MCF 10A (cell line): ENCODE results near the gene CDH12. TPM values are rescaled to one million over a fixed set of nuclear protein-coding genes. Genes with fewer than 3 reads are reported as not detected.
"Not testable (repeated sequence)": the region's sequence is repeated elsewhere in the genome, so short reads cannot be mapped to it uniquely, and the experiment has no call there.

ENCODE experiments used
- BruUV-seq: library from RNA; stranded (reverse); fragments of 400-500 nt; replicated peaks from 2 replicates; lab custom pipeline; 2021; lab: Mats Ljungman, UMichigan
- CTCF ChIA-PET: fragments of 300-600 bp; sonication (Branson Sonifier 250); formaldehyde crosslinking; extraction: SDS; loops from one replicate; lab custom pipeline; 2021; ENCODE audit warnings: antibody characterized with exemption, inconsistent platforms; lab: Yijun Ruan, JAX
- POLR2A ChIA-PET: fragments of 300-600, 350-650 bp; sonication (Branson Sonifier 250); formaldehyde crosslinking; extraction: SDS; loops from one replicate; lab custom pipeline; 2020; ENCODE audit warnings: antibody characterized with exemption, inconsistent platforms; lab: Yijun Ruan, JAX
- DNase-seq: peaks from one replicate; pipeline ENCODE4 v3.0.0-alpha.2; 2018; ENCODE audit not compliant: unreplicated experiment
- H3K27ac Mint-ChIP-seq: one replicate; pipeline ENCODE4 v1.8.0; 2022; ENCODE audit warnings: mild to moderate bottlenecking, low read depth, mixed read lengths; ENCODE audit not compliant: unreplicated experiment
- H3K27me3 Mint-ChIP-seq: one replicate; pipeline ENCODE4 v1.8.0; 2022; ENCODE audit warnings: mixed read lengths; ENCODE audit not compliant: insufficient read depth, unreplicated experiment
- H3K36me3 Mint-ChIP-seq: one replicate; pipeline ENCODE4 v1.8.0; 2022; ENCODE audit warnings: mild to moderate bottlenecking, moderate library complexity, mixed read lengths; ENCODE audit not compliant: insufficient read depth, unreplicated experiment
- H3K4me1 Mint-ChIP-seq: one replicate; pipeline ENCODE4 v1.8.0; 2022; ENCODE audit warnings: mixed read lengths; ENCODE audit not compliant: insufficient read depth, unreplicated experiment
- H3K4me3 Mint-ChIP-seq: one replicate; pipeline ENCODE4 v1.8.0; 2022; ENCODE audit warnings: mild to moderate bottlenecking, moderate library complexity, mixed read lengths; ENCODE audit not compliant: unreplicated experiment
- H3K9me3 Mint-ChIP-seq: one replicate; pipeline ENCODE4 v1.8.0; 2022; ENCODE audit warnings: mixed read lengths; ENCODE audit not compliant: unreplicated experiment
- CTCF ChIP-seq: fragments of 200-600 bp; IDR thresholded peaks from one replicate; pipeline ENCODE4 v1.8.0; 2022; ENCODE audit warnings: antibody characterized with exemption, mild to moderate bottlenecking; ENCODE audit not compliant: unreplicated experiment
- intact Hi-C: fragments of 100-400 bp; cut with micrococcal nuclease; formaldehyde crosslinking; loops from 2 replicates; pipeline ENCODE4 v1.14.1; 2022
- total RNA-seq: library from RNA; stranded (reverse); gene quantifications from 2 replicates; pipeline ENCODE4 v1.2.3, GENCODE V29; 2022

The CDH12 gene
- total RNA-seq, 1 experiment from 2014 or later = not detected

DNA sequence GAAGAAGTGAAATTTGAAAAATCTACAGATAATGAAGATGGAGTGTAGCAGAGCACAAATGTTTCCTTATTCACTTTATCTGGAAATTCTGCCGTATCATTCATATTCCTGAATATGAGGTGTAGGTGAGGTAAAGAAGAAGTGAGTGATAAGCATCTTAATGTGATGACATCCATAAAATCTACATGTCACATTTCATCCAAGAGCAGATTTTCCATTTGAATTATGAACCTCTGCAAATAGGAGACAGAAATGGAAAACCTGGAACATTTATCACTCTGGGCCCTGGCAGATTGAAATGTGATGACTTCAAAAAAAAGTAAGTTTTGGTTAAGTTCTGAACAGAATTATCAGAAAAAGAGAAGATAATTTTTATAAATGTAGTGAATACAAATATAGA is 240.2 kb downstream of the CDH12 start:
- H3K36me3 Mint-ChIP-seq = peaks cover 2% of the 10 kb centered on the region
- BruUV-seq = no TSS peak
- H3K4me3 Mint-ChIP-seq = no peak overlapping the region
- POLR2A ChIA-PET = no interaction called here
- CTCF ChIA-PET = no interaction called here
- DNase-seq = no peak
- no peak overlapping the region for H3K27ac Mint-ChIP-seq
- TF ChIP-seq CTCF = no peak
- H3K27me3 Mint-ChIP-seq = no peaks in the 10 kb centered on the region
- no peaks in the 10 kb centered on the region for H3K9me3 Mint-ChIP-seq
- intact Hi-C loops = no loop called here
- H3K4me1 Mint-ChIP-seq = no peaks in the 10 kb centered on the region

- Mint-ChIP-seq H3K27me3 (no peaks in the 10 kb centered on the region), H3K27ac (no peak overlapping the region), H3K4me3 (no peak overlapping the region), H3K36me3 (peaks cover 4% of the 10 kb centered on the region), H3K4me1 (no peaks in the 10 kb centered on the region), H3K9me3 (peaks cover 8% of the 10 kb centered on the region)
- no peak for TF ChIP-seq CTCF
- ChIA-PET POLR2A (no interaction called here), CTCF (no interaction called here)
- no peak for DNase-seq
- intact Hi-C loops = no loop called here
- no TSS peak for BruUV-seq
Observed at GRCh38 chr5:22611327-22611726, 241.8 kb downstream of the CDH12 start.

DNA sequence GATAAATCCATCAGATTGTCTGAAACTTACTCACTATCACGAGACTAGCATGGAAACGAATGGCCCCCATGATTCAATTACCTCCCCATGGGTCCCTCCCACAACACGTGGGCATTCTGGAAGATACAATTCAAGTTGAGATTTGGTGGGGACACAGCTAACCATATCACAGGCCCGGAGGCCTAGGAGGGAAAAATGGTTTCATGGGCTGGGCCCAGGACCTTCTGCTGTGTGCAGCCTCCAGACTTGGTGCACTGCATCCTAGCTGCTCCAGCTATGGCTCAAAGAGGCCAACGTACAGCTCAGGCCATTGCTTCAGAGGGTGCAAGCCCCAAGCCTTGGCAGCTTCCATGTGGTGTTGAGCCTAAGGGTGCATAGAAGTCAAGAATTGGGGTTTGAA is 245.6 kb downstream of the CDH12 start:
- H3K27me3 Mint-ChIP-seq, H3K4me1 Mint-ChIP-seq, H3K4me3 Mint-ChIP-seq, DNase-seq, BruUV-seq, H3K36me3 Mint-ChIP-seq, POLR2A ChIA-PET, H3K27ac Mint-ChIP-seq, CTCF ChIA-PET, intact Hi-C loops: not testable (repeated sequence)
- H3K9me3 Mint-ChIP-seq = peaks cover 18% of the 10 kb centered on the region

DNA sequence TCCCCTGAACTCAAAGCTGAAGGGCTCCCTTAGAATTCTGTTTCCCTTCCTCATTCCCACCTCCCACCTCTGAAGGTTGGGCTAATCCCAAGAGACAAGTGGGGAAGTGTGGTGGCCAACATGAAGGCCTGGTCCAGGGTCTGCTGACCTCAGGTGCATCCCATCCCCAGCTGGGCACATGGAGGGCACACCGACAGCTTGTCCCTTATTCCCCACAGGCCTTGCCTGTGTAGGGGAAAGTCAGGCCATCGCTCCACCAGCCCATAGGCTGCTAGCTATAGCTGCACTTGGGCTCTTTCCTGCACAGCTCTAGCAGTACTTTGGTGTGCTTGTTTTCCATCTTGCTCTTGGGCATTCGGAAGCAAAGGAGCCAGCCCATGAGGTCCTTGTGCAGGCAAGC is 247.7 kb downstream of the CDH12 start:
- Mint-ChIP-seq H3K27ac (no peak overlapping the region), H3K4me1 (no peaks in the 10 kb centered on the region), H3K4me3 (no peak overlapping the region), H3K9me3 (peaks cover 18% of the 10 kb centered on the region), H3K36me3 (peaks cover 4% of the 10 kb centered on the region), H3K27me3 (no peaks in the 10 kb centered on the region)
- no TSS peak for BruUV-seq
- no peak for DNase-seq
- POLR2A ChIA-PET = no interaction called here
- intact Hi-C loops = no loop called here
- TF ChIP-seq CTCF = no peak
- CTCF ChIA-PET = no interaction called here

- no peak overlapping the region for H3K27ac Mint-ChIP-seq
- H3K4me1 Mint-ChIP-seq = no peaks in the 10 kb centered on the region
- no peak for TF ChIP-seq CTCF
- peaks cover 18% of the 10 kb centered on the region for H3K9me3 Mint-ChIP-seq
- peaks cover 4% of the 10 kb centered on the region for H3K36me3 Mint-ChIP-seq
- BruUV-seq = no TSS peak
- no peak for DNase-seq
- no peaks in the 10 kb centered on the region for H3K27me3 Mint-ChIP-seq
- CTCF ChIA-PET = interaction anchor here (0.9 kb wide), 1 partner anchor 12 kb away, joined by 4 read pairs; no protein-coding TSS in a partner anchor
- POLR2A ChIA-PET = no interaction called here
- H3K4me3 Mint-ChIP-seq = no peak overlapping the region
- intact Hi-C loops = no loop called here
Observed at GRCh38 chr5:22604711-22605110, 248.4 kb downstream of the CDH12 start.
